ENCODE data around the gene SEC31A. TPM values are rescaled to one million over a fixed set of nuclear protein-coding genes. Genes with fewer than 3 reads are reported as not detected.

Gene SEC31A
- total and polyA plus RNA-seq, 2 donors (not counting 1 experiment from before 2014, with no cell fraction given): 52.7 to 134 TPM

GRCh38 chr4:82934441-82934840 lies 43.5 kb upstream of the SEC31A start:
- TF ChIP-seq CTCF (IDR thresholded peaks at IDR 0.05) (no peak), EZH2 (IDR thresholded peaks at IDR 0.05; ENCODE audit: borderline replicate concordance, insufficient read depth, low read depth, low read length, poor library complexity, severe bottlenecking) (no peak)
- peaks cover 7% of the 10 kb centered on the region for H3K4me1 Mint-ChIP-seq
- H3K9ac ChIP-seq (ENCODE audit: low read length): no peak overlapping the region
- ChIA-PET POLR2A (no interaction called here), CTCF (interaction anchor here (1.1 kb wide), 1 partner anchor 52 kb away, joined by 3 read pairs; no protein-coding TSS in a partner anchor)
- no peak for ATAC-seq (ENCODE audit: low read depth)
- peaks cover 28 to 46% of the 10 kb centered on the region in 2 experiments for H3K36me3 ChIP-seq (replicated peaks in 1 of 2; ENCODE audit: control extremely low read depth in 1 of 2, control insufficient read depth in 1 of 2, extremely low read depth in 1 of 2, insufficient read depth in 2 of 2, low read length in 1 of 2)
- DNase-seq: no peak
- no peaks in the 10 kb centered on the region for H3K79me2 ChIP-seq (ENCODE audit: control insufficient read depth, insufficient read depth, low read length)
- H3K4me3 ChIP-seq (ENCODE audit: control extremely low read depth in 1 of 5, extremely low read depth in 1 of 5, insufficient read depth in 1 of 5, low read depth in 2 of 5, low read length in 4 of 5): no peak overlapping the region
- no peak overlapping the region for H2AFZ ChIP-seq (ENCODE audit: insufficient read depth, low read depth, low read length, poor library complexity, severe bottlenecking)
- intact Hi-C loops (cut with micrococcal nuclease): no loop called here
- H3K4me1 ChIP-seq (ENCODE audit: control insufficient read depth in 2 of 2, insufficient read depth in 2 of 2, low read length in 2 of 2): no peaks in the 10 kb centered on the region
- H3K27me3 ChIP-seq (replicated peaks in 1 of 4; ENCODE audit: control extremely low read depth in 1 of 4, control insufficient read depth in 3 of 4, insufficient read depth in 4 of 4, low read length in 3 of 4): no peaks in the 10 kb centered on the region
- no peak overlapping the region for H3K4me3 Mint-ChIP-seq
- H3K27me3 Mint-ChIP-seq: no peaks in the 10 kb centered on the region
- H4K20me1 ChIP-seq (ENCODE audit: control insufficient read depth, insufficient read depth, low read length, poor library complexity, severe bottlenecking): no peaks in the 10 kb centered on the region
- no peaks in the 10 kb centered on the region for H3K9me3 ChIP-seq (ENCODE audit: control extremely low read depth in 1 of 3, control insufficient read depth in 2 of 3, insufficient read depth in 1 of 3, low read length in 2 of 3)
- H3K4me2 ChIP-seq (replicated peaks; ENCODE audit: low read depth, low read length, poor library complexity, severe bottlenecking): no peak overlapping the region
- no peaks in the 10 kb centered on the region for H3K9me3 Mint-ChIP-seq (ENCODE audit: insufficient read depth)
- H3K27ac Mint-ChIP-seq: no peak overlapping the region
- no peak overlapping the region for H3K27ac ChIP-seq (ENCODE audit: low read length in 2 of 2)

- DNase-seq: no peak
- peaks cover 7% of the 10 kb centered on the region for H3K4me1 Mint-ChIP-seq
- POLR2A ChIA-PET: no interaction called here
- no peak overlapping the region for H3K4me2 ChIP-seq (replicated peaks; ENCODE audit: low read depth, low read length, poor library complexity, severe bottlenecking)
- no peaks in the 10 kb centered on the region for H3K4me1 ChIP-seq (ENCODE audit: control insufficient read depth in 2 of 2, insufficient read depth in 2 of 2, low read length in 2 of 2)
- H3K9ac ChIP-seq (ENCODE audit: low read length): no peak overlapping the region
- H3K27me3 ChIP-seq (replicated peaks in 1 of 4; ENCODE audit: control extremely low read depth in 1 of 4, control insufficient read depth in 3 of 4, insufficient read depth in 4 of 4, low read length in 3 of 4): no peaks in the 10 kb centered on the region
- H3K27ac Mint-ChIP-seq: no peak overlapping the region
- no peaks in the 10 kb centered on the region for H3K79me2 ChIP-seq (ENCODE audit: control insufficient read depth, insufficient read depth, low read length)
- H3K4me3 ChIP-seq (ENCODE audit: control extremely low read depth in 1 of 5, extremely low read depth in 1 of 5, insufficient read depth in 1 of 5, low read depth in 2 of 5, low read length in 4 of 5): no peak overlapping the region
- intact Hi-C loops (cut with micrococcal nuclease): no loop called here
- H3K4me3 Mint-ChIP-seq: no peak overlapping the region
- TF ChIP-seq EZH2 (IDR thresholded peaks at IDR 0.05; ENCODE audit: borderline replicate concordance, insufficient read depth, low read depth, low read length, poor library complexity, severe bottlenecking): no peak
- TF ChIP-seq CTCF (IDR thresholded peaks at IDR 0.05): no peak
- no peak overlapping the region for H2AFZ ChIP-seq (ENCODE audit: insufficient read depth, low read depth, low read length, poor library complexity, severe bottlenecking)
- H3K36me3 ChIP-seq (replicated peaks in 1 of 2; ENCODE audit: control extremely low read depth in 1 of 2, control insufficient read depth in 1 of 2, extremely low read depth in 1 of 2, insufficient read depth in 2 of 2, low read length in 1 of 2): peaks cover 16 to 27% of the 10 kb centered on the region in 2 experiments
- no peaks in the 10 kb centered on the region for H3K9me3 ChIP-seq (ENCODE audit: control extremely low read depth in 1 of 3, control insufficient read depth in 2 of 3, insufficient read depth in 1 of 3, low read length in 2 of 3)
- WGBS (ENCODE audit: insufficient coverage): 100% methylated on average over 1 of the region's 5 CpGs
- ATAC-seq (ENCODE audit: low read depth): no peak
- CTCF ChIA-PET: no interaction called here
- no peaks in the 10 kb centered on the region for H3K9me3 Mint-ChIP-seq (ENCODE audit: insufficient read depth)
- no peak overlapping the region for H3K27ac ChIP-seq (ENCODE audit: low read length in 2 of 2)
- H3K27me3 Mint-ChIP-seq: no peaks in the 10 kb centered on the region
- no peaks in the 10 kb centered on the region for H4K20me1 ChIP-seq (ENCODE audit: control insufficient read depth, insufficient read depth, low read length, poor library complexity, severe bottlenecking)
Observed at GRCh38 chr4:82930848-82931755, 40.1 kb upstream of the SEC31A start.

All from B cell (primary cell).